ENCODE results near the gene CLTC.

The CLTC gene

GRCh38 chr17:59669944-59670343, 50.2 kb downstream of the CLTC start:
- TF ChIP-seq CTCF (IDR thresholded peaks at IDR 0.05; ENCODE audit: poor library complexity, severe bottlenecking), result no peak
- DNase-seq (ENCODE audit: low spot score) (no peak), ATAC-seq (ENCODE audit: low read depth) (no peak)
- peaks cover 96% of the 10 kb centered on the region for H3K36me3 ChIP-seq (ENCODE audit: low read depth)
- H3K27ac ChIP-seq (ENCODE audit: poor library complexity, severe bottlenecking), result peak overlapping the region; percentile 83
- H3K27me3 ChIP-seq (ENCODE audit: insufficient read depth, poor library complexity, severe bottlenecking), result no peaks in the 10 kb centered on the region
- peaks cover 54% of the 10 kb centered on the region for H3K4me1 ChIP-seq (ENCODE audit: insufficient read depth, poor library complexity, severe bottlenecking)
- H3K9me3 ChIP-seq (ENCODE audit: severe bottlenecking), result no peaks in the 10 kb centered on the region
- no peak overlapping the region for H3K4me3 ChIP-seq (ENCODE audit: severe bottlenecking)

- Histone ChIP-seq H3K27me3 (ENCODE audit: insufficient read depth, poor library complexity, severe bottlenecking) (no peaks in the 10 kb centered on the region), H3K4me3 (ENCODE audit: severe bottlenecking) (no peak overlapping the region), H3K27ac (ENCODE audit: poor library complexity, severe bottlenecking) (peak overlapping the region; percentile 83), H3K4me1 (ENCODE audit: insufficient read depth, poor library complexity, severe bottlenecking) (peaks cover 44% of the 10 kb centered on the region), H3K36me3 (ENCODE audit: low read depth) (peaks cover 96% of the 10 kb centered on the region), H3K9me3 (ENCODE audit: severe bottlenecking) (no peaks in the 10 kb centered on the region)
- no peak for DNase-seq (ENCODE audit: low spot score)
- TF ChIP-seq CTCF (IDR thresholded peaks at IDR 0.05; ENCODE audit: poor library complexity, severe bottlenecking), result no peak
- no peak for ATAC-seq (ENCODE audit: low read depth)
Measured at GRCh38 chr17:59671386-59671785, 51.7 kb downstream of the CLTC start.

- Histone ChIP-seq H3K4me3 (ENCODE audit: severe bottlenecking) (no peak overlapping the region), H3K4me1 (ENCODE audit: insufficient read depth, poor library complexity, severe bottlenecking) (peaks cover 11% of the 10 kb centered on the region), H3K27me3 (ENCODE audit: insufficient read depth, poor library complexity, severe bottlenecking) (no peaks in the 10 kb centered on the region), H3K36me3 (ENCODE audit: low read depth) (peaks cover 100% of the 10 kb centered on the region), H3K9me3 (ENCODE audit: severe bottlenecking) (no peaks in the 10 kb centered on the region), H3K27ac (ENCODE audit: poor library complexity, severe bottlenecking) (no peak overlapping the region)
- no peak for TF ChIP-seq CTCF (IDR thresholded peaks at IDR 0.05; ENCODE audit: poor library complexity, severe bottlenecking)
- DNase-seq (ENCODE audit: low spot score) (no peak), ATAC-seq (ENCODE audit: low read depth) (no peak)
Measured at GRCh38 chr17:59675231-59675630, 55.5 kb downstream of the CLTC start.

GRCh38 chr17:59676716-59677115, 57.0 kb downstream of the CLTC start:
- Histone ChIP-seq H3K4me1 (ENCODE audit: insufficient read depth, poor library complexity, severe bottlenecking) (peaks cover 3% of the 10 kb centered on the region), H3K36me3 (ENCODE audit: low read depth) (peaks cover 100% of the 10 kb centered on the region), H3K4me3 (ENCODE audit: severe bottlenecking) (no peak overlapping the region), H3K27ac (ENCODE audit: poor library complexity, severe bottlenecking) (no peak overlapping the region), H3K27me3 (ENCODE audit: insufficient read depth, poor library complexity, severe bottlenecking) (no peaks in the 10 kb centered on the region), H3K9me3 (ENCODE audit: severe bottlenecking) (no peaks in the 10 kb centered on the region)
- DNase-seq (ENCODE audit: low spot score) (no peak), ATAC-seq (ENCODE audit: low read depth) (peak; percentile 33; the same call in 2 of the 3 replicates)
- TF ChIP-seq CTCF (IDR thresholded peaks at IDR 0.05; ENCODE audit: poor library complexity, severe bottlenecking), result no peak

GRCh38 chr17:59678918-59679317, 59.2 kb downstream of the CLTC start:
- no peak overlapping the region for H3K27ac ChIP-seq (ENCODE audit: poor library complexity, severe bottlenecking)
- no peak overlapping the region for H3K4me3 ChIP-seq (ENCODE audit: severe bottlenecking)
- ATAC-seq (ENCODE audit: low read depth) (no peak), DNase-seq (ENCODE audit: low spot score) (no peak)
- peaks cover 3% of the 10 kb centered on the region for H3K4me1 ChIP-seq (ENCODE audit: insufficient read depth, poor library complexity, severe bottlenecking)
- peaks cover 100% of the 10 kb centered on the region for H3K36me3 ChIP-seq (ENCODE audit: low read depth)
- TF ChIP-seq CTCF (IDR thresholded peaks at IDR 0.05; ENCODE audit: poor library complexity, severe bottlenecking), result no peak
- H3K27me3 ChIP-seq (ENCODE audit: insufficient read depth, poor library complexity, severe bottlenecking), result no peaks in the 10 kb centered on the region
- no peaks in the 10 kb centered on the region for H3K9me3 ChIP-seq (ENCODE audit: severe bottlenecking)
